SK-N-SH (cell line): ENCODE data around the gene MLXIP.
"Not testable (repeated sequence)": the region's sequence is repeated elsewhere in the genome, so short reads cannot be mapped to it uniquely, and the experiment has no call there.

Source experiments
- CTCF ChIP-seq: fragments of 200-600 bp; sonication (generic); IDR thresholded peaks from 2 replicates; pipeline ENCODE4 v1.6.1; 2017; ENCODE audit warnings: antibody characterized with exemption, mild to moderate bottlenecking, moderate library complexity
- ELF1 ChIP-seq: IDR thresholded peaks from 2 replicates; pipeline ENCODE4 v1.4.0; 2012
- EP300 ChIP-seq, 2 experiments: IDR thresholded peaks; 2 replicates each; pipeline versions ENCODE4 v1.4.0 to v1.6.1; 2012; ENCODE audit warnings: borderline replicate concordance in 1 of 2, low read depth in 1 of 2, low read length in 1 of 2
- EZH2phosphoT487 ChIP-seq: fragments of 200-600 bp; sonication (generic); IDR thresholded peaks from 2 replicates; pipeline ENCODE4 v1.6.1; 2017; ENCODE audit warnings: low read depth, mixed run types, mild to moderate bottlenecking, antibody characterized with exemption, moderate library complexity, borderline replicate concordance
- POLR2AphosphoS5 ChIP-seq: IDR thresholded peaks from 2 replicates; pipeline ENCODE4 v1.6.1; 2012; ENCODE audit warnings: low read depth, low read length
- RFX5 ChIP-seq: IDR thresholded peaks from 2 replicates; pipeline ENCODE4 v1.6.1; 2012; ENCODE audit warnings: mild to moderate bottlenecking, improper control_type of control experiment, low read length
- SIN3A ChIP-seq: IDR thresholded peaks from 2 replicates; pipeline ENCODE4 v1.6.1; 2012; ENCODE audit warnings: low read depth, mild to moderate bottlenecking, low read length, moderate library complexity, borderline replicate concordance
- TCF12 ChIP-seq: IDR thresholded peaks from 2 replicates; pipeline ENCODE4 v1.4.0; 2012
- TF ChIP-seq, protein P1 (sequence below): IDR thresholded peaks from 2 replicates; pipeline ENCODE4 v1.4.0; 2012; ENCODE audit warnings: low read depth
- TF ChIP-seq, protein P2 (sequence below): fragments of 150-350 bp; IDR thresholded peaks from 2 replicates; pipeline ENCODE4 v1.6.1; 2017; ENCODE audit warnings: antibody characterized with exemption, low read length, low read depth, borderline replicate concordance

DNA sequence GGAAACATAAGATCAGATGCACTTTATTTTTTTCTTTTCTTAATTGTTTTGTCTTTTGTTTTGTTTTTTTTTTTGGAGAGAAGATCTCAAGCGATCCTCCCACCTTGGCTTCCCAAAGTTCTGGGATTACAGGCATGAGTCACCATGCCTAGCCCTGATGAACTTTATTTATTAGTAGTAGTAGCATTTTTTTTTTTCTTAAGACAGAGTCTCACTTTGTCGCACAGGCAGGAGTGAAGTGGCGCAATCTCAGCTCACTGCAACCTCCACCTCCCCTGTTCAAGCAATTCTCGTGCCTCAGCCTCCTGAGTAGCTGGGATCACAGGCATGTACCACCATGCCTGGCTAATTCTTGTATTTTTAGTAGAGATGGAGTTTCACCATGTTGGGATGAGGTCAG, 97.9 kb downstream of the MLXIP start:
- TF ChIP-seq RFX5; ELF1; CTCF; EZH2phosphoT487; EP300 (IDR thresholded peaks at IDR 0.05; ENCODE audit: borderline replicate concordance in 1 of 2, low read depth in 1 of 2, low read length in 1 of 2); TCF12; POLR2AphosphoS5; SIN3A: not testable (repeated sequence)
- TF ChIP-seq, protein P1, sequence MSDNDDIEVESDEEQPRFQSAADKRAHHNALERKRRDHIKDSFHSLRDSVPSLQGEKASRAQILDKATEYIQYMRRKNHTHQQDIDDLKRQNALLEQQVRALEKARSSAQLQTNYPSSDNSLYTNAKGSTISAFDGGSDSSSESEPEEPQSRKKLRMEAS: not testable (repeated sequence)
- TF ChIP-seq, protein P2, sequence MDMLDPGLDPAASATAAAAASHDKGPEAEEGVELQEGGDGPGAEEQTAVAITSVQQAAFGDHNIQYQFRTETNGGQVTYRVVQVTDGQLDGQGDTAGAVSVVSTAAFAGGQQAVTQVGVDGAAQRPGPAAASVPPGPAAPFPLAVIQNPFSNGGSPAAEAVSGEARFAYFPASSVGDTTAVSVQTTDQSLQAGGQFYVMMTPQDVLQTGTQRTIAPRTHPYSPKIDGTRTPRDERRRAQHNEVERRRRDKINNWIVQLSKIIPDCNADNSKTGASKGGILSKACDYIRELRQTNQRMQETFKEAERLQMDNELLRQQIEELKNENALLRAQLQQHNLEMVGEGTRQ: not testable (repeated sequence)
